ENCODE measurements around the gene KCNQ4.

DNA sequence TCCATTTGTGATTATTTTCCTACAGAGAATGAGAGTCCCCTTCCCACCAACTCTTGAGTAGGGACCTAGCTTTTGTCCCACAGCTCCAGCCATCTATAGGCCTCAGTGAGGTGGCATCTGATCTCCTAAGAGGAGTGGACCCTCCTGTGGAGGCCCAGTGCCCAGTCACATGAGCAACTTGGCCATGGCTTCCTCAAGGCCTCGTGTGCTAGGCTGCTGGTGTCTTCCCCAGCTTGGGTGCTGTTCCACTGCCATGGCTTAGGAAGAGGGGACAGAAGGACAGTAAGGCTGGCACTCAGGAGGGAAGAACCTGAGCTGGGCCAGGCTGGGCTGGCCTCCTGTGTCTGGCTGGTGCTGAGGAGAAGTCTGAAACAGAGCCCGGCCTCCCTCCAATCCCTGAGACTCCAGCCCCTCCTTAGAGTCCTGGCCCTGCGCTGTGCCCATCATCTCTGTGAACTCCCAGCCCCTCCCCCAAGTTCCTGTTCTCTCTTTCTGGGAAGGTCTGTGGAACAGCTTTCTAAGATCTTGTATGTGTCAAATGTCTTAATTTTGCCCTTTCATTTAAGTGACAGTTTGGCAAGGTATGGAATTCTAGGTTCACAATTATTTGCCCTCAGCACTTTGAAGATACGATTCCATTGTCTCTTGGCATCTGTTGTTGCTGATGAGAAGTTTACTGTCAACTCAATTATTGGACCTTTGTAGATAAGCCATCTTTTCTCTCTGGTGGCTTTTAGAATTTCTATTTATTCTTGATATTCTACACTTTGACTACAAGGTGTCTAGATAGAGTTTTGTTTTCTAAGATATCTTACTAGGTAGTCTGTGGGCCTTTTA lies 7.1 kb upstream of the KCNQ4 start:
- TF ChIP-seq, protein P1, sequence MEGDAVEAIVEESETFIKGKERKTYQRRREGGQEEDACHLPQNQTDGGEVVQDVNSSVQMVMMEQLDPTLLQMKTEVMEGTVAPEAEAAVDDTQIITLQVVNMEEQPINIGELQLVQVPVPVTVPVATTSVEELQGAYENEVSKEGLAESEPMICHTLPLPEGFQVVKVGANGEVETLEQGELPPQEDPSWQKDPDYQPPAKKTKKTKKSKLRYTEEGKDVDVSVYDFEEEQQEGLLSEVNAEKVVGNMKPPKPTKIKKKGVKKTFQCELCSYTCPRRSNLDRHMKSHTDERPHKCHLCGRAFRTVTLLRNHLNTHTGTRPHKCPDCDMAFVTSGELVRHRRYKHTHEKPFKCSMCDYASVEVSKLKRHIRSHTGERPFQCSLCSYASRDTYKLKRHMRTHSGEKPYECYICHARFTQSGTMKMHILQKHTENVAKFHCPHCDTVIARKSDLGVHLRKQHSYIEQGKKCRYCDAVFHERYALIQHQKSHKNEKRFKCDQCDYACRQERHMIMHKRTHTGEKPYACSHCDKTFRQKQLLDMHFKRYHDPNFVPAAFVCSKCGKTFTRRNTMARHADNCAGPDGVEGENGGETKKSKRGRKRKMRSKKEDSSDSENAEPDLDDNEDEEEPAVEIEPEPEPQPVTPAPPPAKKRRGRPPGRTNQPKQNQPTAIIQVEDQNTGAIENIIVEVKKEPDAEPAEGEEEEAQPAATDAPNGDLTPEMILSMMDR (IDR thresholded peaks at IDR 0.05) = no peak
- TF ChIP-seq POLR2A (IDR thresholded peaks at IDR 0.05) (no peak), POLR2AphosphoS5 (IDR thresholded peaks at IDR 0.05) (no peak)
